Keratinocyte (primary cell): Measurements from ENCODE around the gene FAM124A.

Source experiments
- EZH2 ChIP-seq: IDR thresholded peaks from one replicate; pipeline ENCODE4 v1.6.1; 2012; ENCODE audit warnings: inconsistent platforms, mild to moderate bottlenecking, low read length, moderate library complexity
- TF ChIP-seq, protein P1 (sequence below), 3 experiments: IDR thresholded peaks in 1 of 3; conservative IDR thresholded peaks in 1 of 3; optimal IDR thresholded peaks in 1 of 3; 2 replicates in 2 of 3; 3 replicates in 1 of 3; pipeline versions ENCODE3 to v1.5.1; 2011; ENCODE audit warnings: low read length in 3 of 3, mild to moderate bottlenecking in 3 of 3, moderate library complexity in 2 of 3, control low read depth in 1 of 3, inconsistent platforms in 1 of 3; ENCODE audit not compliant: insufficient read depth in 2 of 3; ENCODE audit errors: extremely low read depth in 1 of 3

DNA sequence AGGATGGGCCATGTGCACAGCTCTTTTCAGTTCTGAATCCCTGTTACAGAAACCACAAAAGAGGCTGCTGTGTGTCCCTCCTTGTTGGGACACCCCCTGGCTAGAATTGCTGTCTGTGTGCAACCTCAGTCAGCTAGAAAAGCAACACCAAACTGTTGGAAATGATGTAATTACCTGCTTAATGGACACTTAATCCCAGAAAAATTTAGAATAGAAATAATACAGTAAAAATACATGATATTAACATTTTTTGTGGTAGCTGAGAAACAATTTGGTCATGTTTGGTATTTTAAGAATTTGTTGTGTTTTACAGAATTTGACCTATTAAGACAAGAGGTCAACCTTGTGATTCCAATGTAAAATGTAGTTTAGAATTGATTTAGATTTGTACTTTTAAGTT, 46.8 kb downstream of the FAM124A start:
- TF ChIP-seq, protein P1, sequence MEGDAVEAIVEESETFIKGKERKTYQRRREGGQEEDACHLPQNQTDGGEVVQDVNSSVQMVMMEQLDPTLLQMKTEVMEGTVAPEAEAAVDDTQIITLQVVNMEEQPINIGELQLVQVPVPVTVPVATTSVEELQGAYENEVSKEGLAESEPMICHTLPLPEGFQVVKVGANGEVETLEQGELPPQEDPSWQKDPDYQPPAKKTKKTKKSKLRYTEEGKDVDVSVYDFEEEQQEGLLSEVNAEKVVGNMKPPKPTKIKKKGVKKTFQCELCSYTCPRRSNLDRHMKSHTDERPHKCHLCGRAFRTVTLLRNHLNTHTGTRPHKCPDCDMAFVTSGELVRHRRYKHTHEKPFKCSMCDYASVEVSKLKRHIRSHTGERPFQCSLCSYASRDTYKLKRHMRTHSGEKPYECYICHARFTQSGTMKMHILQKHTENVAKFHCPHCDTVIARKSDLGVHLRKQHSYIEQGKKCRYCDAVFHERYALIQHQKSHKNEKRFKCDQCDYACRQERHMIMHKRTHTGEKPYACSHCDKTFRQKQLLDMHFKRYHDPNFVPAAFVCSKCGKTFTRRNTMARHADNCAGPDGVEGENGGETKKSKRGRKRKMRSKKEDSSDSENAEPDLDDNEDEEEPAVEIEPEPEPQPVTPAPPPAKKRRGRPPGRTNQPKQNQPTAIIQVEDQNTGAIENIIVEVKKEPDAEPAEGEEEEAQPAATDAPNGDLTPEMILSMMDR (optimal IDR thresholded peaks at IDR 0.05 in 1 of 3, IDR thresholded peaks at IDR 0.05 in 1 of 3, conservative IDR thresholded peaks at IDR 0.05 in 1 of 3; ENCODE audit: extremely low read depth in 1 of 3, insufficient read depth in 2 of 3, low read length in 3 of 3) = no peak
- TF ChIP-seq EZH2 = no peak
